Liver (tissue), 9 donors: ENCODE data around the gene PRC1. TPM values are rescaled to one million over a fixed set of nuclear protein-coding genes. Genes with fewer than 3 reads are reported as not detected.

Experiments
- DNase-seq: peaks from one replicate; pipeline ENCODE4 v3.0.0-alpha.2; 2017; ENCODE audit warnings: low spot score
- H3K27ac ChIP-seq, 2 donors: one replicate each; pipeline ENCODE4 v1.7.0; 2013; ENCODE audit warnings: inconsistent platforms in 2 of 2, low read length in 2 of 2, control low read depth in 1 of 2, low read depth in 1 of 2, mild to moderate bottlenecking in 1 of 2
- H3K27me3 ChIP-seq, 4 donors: one replicate each; pipeline versions ENCODE4 v1.6.1 to v1.7.0; 2013; ENCODE audit warnings: low read length in 3 of 4, inconsistent platforms in 1 of 4, mild to moderate bottlenecking in 1 of 4, moderate library complexity in 1 of 4; ENCODE audit not compliant: control insufficient read depth in 4 of 4, insufficient read depth in 4 of 4
- H3K36me3 ChIP-seq, 4 donors: one replicate each; pipeline versions ENCODE4 v1.6.1 to v1.7.0; 2013; ENCODE audit warnings: low read length in 3 of 4, mild to moderate bottlenecking in 3 of 4, low read depth in 1 of 4, moderate library complexity in 1 of 4; ENCODE audit not compliant: control insufficient read depth in 4 of 4, insufficient read depth in 3 of 4
- H3K4me1 ChIP-seq, 4 donors: one replicate each; pipeline versions ENCODE4 v1.6.1 to v1.7.0; 2013; ENCODE audit warnings: low read length in 3 of 4, mild to moderate bottlenecking in 3 of 4, moderate library complexity in 1 of 4; ENCODE audit not compliant: control insufficient read depth in 4 of 4, insufficient read depth in 4 of 4
- H3K4me3 ChIP-seq, 3 donors: one replicate each; pipeline versions ENCODE4 v1.6.1 to v1.7.0; 2013; ENCODE audit warnings: low read length in 3 of 3, control low read depth in 1 of 3, low read depth in 1 of 3, mild to moderate bottlenecking in 1 of 3
- H3K9ac ChIP-seq, 2 donors: one replicate each; pipeline ENCODE4 v1.7.0; 2013; ENCODE audit warnings: low read length in 2 of 2, mild to moderate bottlenecking in 2 of 2, moderate library complexity in 2 of 2, control low read depth in 1 of 2, low read depth in 1 of 2
- H3K9me3 ChIP-seq, 4 donors: one replicate each; pipeline versions ENCODE4 v1.6.1 to v1.7.0; 2013; ENCODE audit warnings: low read length in 3 of 4; ENCODE audit not compliant: control insufficient read depth in 4 of 4
- EGR1 ChIP-seq, 2 donors: IDR thresholded peaks; 2 replicates each; pipeline ENCODE4 v1.6.1; 2016 to 2018; ENCODE audit warnings: antibody characterized with exemption in 2 of 2, low read depth in 2 of 2
- FOXA1 ChIP-seq: IDR thresholded peaks from 2 replicates; pipeline ENCODE4 v1.6.1; 2016; ENCODE audit warnings: antibody characterized with exemption
- FOXA2 ChIP-seq: IDR thresholded peaks from 2 replicates; pipeline ENCODE4 v1.6.1; 2016; ENCODE audit warnings: antibody characterized with exemption
- HNF4A ChIP-seq, 2 donors: conservative IDR thresholded peaks; 2 replicates each; pipeline ENCODE4 v1.6.1; 2016; ENCODE audit warnings: antibody characterized with exemption in 2 of 2, mild to moderate bottlenecking in 2 of 2
- HNF4G ChIP-seq: IDR thresholded peaks from 2 replicates; pipeline ENCODE4 v1.6.1; 2016; ENCODE audit warnings: antibody characterized with exemption
- JUND ChIP-seq, 2 donors: IDR thresholded peaks; 2 replicates each; pipeline ENCODE4 v1.6.1; 2016; ENCODE audit warnings: antibody characterized with exemption in 2 of 2
- NR2F2 ChIP-seq: IDR thresholded peaks from 2 replicates; pipeline ENCODE4 v1.6.1; 2016; ENCODE audit warnings: antibody characterized with exemption
- RAD21 ChIP-seq, 2 donors: IDR thresholded peaks; 2 replicates each; pipeline ENCODE4 v1.6.1; 2016; ENCODE audit warnings: antibody characterized with exemption in 2 of 2, mild to moderate bottlenecking in 2 of 2
- RXRA ChIP-seq, 2 donors: IDR thresholded peaks; 2 replicates each; pipeline ENCODE4 v1.6.1; 2017 to 2018; ENCODE audit warnings: antibody characterized with exemption in 2 of 2, mild to moderate bottlenecking in 1 of 2
- TAF1 ChIP-seq: conservative IDR thresholded peaks from 2 replicates; pipeline ENCODE4 v1.6.1; 2016; ENCODE audit warnings: antibody characterized with exemption, mild to moderate bottlenecking
- YY1 ChIP-seq: IDR thresholded peaks from 2 replicates; pipeline ENCODE4 v1.6.1; 2016; ENCODE audit warnings: antibody characterized with exemption, mild to moderate bottlenecking
- ZBTB33 ChIP-seq: IDR thresholded peaks from 2 replicates; pipeline ENCODE4 v1.6.1; 2016; ENCODE audit warnings: antibody characterized with exemption
- WGBS: extraction: QIAGEN DNeasy Blood & Tissue Kit; methylation state at CpG from one replicate; pipeline ENCODE4 v1.1.7; 2013; 5-methylcytosine and 5-hydroxymethylcytosine counted together
- polyA plus RNA-seq, 2 donors: library from polyadenylated mRNA; stranded (reverse) in 1 of 2; unstranded in 1 of 2; fragments of 200-250 nt in 1 of 2; fragments of >200 nt in 1 of 2; fragmentation: Nextera tagmentation in 1 of 2; extraction: Ambion mirVana in 1 of 2; gene quantifications; one replicate each; pipeline versions ENCODE4 v1.2.1 to v1.2.3, GENCODE V29; 2013 to 2015
- total RNA-seq, 2 donors: library from RNA; depleted of rRNA; stranded (reverse); fragments of >200 nt; gene quantifications; one replicate each; pipeline ENCODE4 v1.2.3, GENCODE V29; 2014
- TF ChIP-seq, protein P1 (sequence below): IDR thresholded peaks from 2 replicates; pipeline ENCODE4 v1.6.1; 2016; ENCODE audit warnings: antibody characterized with exemption, mild to moderate bottlenecking
- TF ChIP-seq, protein P2 (sequence below): IDR thresholded peaks from 2 replicates; pipeline ENCODE4 v1.6.1; 2016; ENCODE audit warnings: antibody characterized with exemption
- TF ChIP-seq, protein P3 (sequence below): fragments of 150-350 bp; IDR thresholded peaks from 2 replicates; pipeline ENCODE4 v1.5.1; 2017; ENCODE audit warnings: improper control_type of control experiment, low read depth, low read length; ENCODE audit not compliant: missing input control
- TF ChIP-seq, protein P4 (sequence below): IDR thresholded peaks from 2 replicates; pipeline ENCODE4 v1.6.1; 2016; ENCODE audit warnings: antibody characterized with exemption
- donor health status: healthy.
- donor health status: healthy.
- donor health status: healthy.
- donor health status: healthy.
- donor health status: healthy.

PRC1 gene
- total and polyA plus RNA-seq, 4 donors: 2.1 to 128 (median 5.6) TPM

DNA sequence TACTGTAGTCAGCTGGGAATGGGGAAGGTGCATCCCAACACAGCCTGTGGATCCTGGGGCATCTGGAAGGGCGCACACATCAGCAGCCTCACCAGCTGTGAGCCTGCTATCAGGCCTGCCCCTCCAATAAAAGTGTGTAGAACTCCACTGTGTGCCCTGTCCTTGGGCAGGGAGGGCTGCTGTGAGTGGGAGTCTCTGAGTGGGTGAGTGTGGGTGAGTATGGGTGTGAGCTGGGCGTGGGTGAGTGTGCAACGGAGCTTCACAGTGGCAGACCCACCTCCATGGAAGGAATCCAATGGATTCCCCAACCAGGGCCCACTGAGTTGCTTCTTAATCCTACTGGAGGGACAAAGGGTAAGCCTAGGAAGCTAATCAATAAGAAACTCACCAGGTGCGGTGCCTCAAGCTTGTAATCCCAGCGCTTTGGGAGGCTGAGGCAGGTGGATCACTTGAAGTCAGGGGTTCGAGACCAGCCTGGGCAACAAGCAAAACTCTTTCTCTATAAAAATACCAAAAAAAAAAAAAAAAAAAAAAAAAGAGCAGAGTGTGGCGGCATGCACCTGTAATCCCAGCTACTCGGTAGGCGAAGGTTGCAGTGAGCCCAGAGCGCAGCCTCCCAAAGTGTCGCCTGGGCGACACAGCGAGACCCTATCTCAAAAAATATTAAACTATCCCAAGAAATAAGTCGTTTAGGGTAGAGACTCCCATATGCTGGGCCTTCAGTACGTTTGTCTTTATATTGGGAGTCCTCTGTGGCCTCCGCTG is 40.2 kb downstream of the PRC1 start (continued):
- TF ChIP-seq, protein P1, sequence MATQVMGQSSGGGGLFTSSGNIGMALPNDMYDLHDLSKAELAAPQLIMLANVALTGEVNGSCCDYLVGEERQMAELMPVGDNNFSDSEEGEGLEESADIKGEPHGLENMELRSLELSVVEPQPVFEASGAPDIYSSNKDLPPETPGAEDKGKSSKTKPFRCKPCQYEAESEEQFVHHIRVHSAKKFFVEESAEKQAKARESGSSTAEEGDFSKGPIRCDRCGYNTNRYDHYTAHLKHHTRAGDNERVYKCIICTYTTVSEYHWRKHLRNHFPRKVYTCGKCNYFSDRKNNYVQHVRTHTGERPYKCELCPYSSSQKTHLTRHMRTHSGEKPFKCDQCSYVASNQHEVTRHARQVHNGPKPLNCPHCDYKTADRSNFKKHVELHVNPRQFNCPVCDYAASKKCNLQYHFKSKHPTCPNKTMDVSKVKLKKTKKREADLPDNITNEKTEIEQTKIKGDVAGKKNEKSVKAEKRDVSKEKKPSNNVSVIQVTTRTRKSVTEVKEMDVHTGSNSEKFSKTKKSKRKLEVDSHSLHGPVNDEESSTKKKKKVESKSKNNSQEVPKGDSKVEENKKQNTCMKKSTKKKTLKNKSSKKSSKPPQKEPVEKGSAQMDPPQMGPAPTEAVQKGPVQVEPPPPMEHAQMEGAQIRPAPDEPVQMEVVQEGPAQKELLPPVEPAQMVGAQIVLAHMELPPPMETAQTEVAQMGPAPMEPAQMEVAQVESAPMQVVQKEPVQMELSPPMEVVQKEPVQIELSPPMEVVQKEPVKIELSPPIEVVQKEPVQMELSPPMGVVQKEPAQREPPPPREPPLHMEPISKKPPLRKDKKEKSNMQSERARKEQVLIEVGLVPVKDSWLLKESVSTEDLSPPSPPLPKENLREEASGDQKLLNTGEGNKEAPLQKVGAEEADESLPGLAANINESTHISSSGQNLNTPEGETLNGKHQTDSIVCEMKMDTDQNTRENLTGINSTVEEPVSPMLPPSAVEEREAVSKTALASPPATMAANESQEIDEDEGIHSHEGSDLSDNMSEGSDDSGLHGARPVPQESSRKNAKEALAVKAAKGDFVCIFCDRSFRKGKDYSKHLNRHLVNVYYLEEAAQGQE: no peak
- TF ChIP-seq FOXA2: no peak

GRCh38 chr15:90952901-90953677 is 41.2 kb downstream of the PRC1 start:
- Histone ChIP-seq H3K36me3 (peaks cover 12 to 49% (median 17%) of the 10 kb centered on the region in 4 donors), H3K9ac (no peak overlapping the region), H3K4me1 (peaks cover 7 to 22% (median 16%) of the 10 kb centered on the region in 4 donors), H3K27ac (no peak overlapping the region), H3K9me3 (no peaks in the 10 kb centered on the region), H3K27me3 (no peaks in the 10 kb centered on the region), H3K4me3 (no peak overlapping the region)
- TF ChIP-seq EGR1 (IDR thresholded peaks at IDR 0.05; ENCODE audit: low read depth in 2 of 2) (no peak), RXRA (IDR thresholded peaks at IDR 0.05) (no peak), FOXA1 (no peak), HNF4G (no peak), YY1 (no peak), HNF4A (conservative IDR thresholded peaks at IDR 0.05) (no peak)
- 97% methylated on average over 14 of the region's 14 CpGs for WGBS
- no peak for DNase-seq

GRCh38 chr15:90950676-90951075 is 43.7 kb downstream of the PRC1 start:
- Histone ChIP-seq H3K36me3 (peaks cover 16 to 67% (median 24%) of the 10 kb centered on the region in 4 donors), H3K9ac (no peak overlapping the region), H3K9me3 (no peaks in the 10 kb centered on the region), H3K4me3 (no peak overlapping the region), H3K27me3 (no peaks in the 10 kb centered on the region), H3K27ac (no peak overlapping the region), H3K4me1 (peaks cover 0 to 10% (median 7%) of the 10 kb centered on the region in 4 donors)
- DNase-seq: no peak
- 96% methylated on average over 6 of the region's 6 CpGs for WGBS
- no peak for TF ChIP-seq ZBTB33
- no peak for TF ChIP-seq JUND (IDR thresholded peaks at IDR 0.05)
- no peak for TF ChIP-seq RXRA (IDR thresholded peaks at IDR 0.05)
- no peak for TF ChIP-seq HNF4G
- TF ChIP-seq EGR1 (IDR thresholded peaks at IDR 0.05; ENCODE audit: low read depth in 2 of 2): no peak
- TF ChIP-seq, protein P1: no peak
- no peak for TF ChIP-seq NR2F2
- TF ChIP-seq TAF1: no peak
- TF ChIP-seq HNF4A (conservative IDR thresholded peaks at IDR 0.05): no peak
- TF ChIP-seq RAD21 (IDR thresholded peaks at IDR 0.05): no peak
- TF ChIP-seq, protein P2, sequence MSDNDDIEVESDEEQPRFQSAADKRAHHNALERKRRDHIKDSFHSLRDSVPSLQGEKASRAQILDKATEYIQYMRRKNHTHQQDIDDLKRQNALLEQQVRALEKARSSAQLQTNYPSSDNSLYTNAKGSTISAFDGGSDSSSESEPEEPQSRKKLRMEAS: no peak
- TF ChIP-seq, protein P3, sequence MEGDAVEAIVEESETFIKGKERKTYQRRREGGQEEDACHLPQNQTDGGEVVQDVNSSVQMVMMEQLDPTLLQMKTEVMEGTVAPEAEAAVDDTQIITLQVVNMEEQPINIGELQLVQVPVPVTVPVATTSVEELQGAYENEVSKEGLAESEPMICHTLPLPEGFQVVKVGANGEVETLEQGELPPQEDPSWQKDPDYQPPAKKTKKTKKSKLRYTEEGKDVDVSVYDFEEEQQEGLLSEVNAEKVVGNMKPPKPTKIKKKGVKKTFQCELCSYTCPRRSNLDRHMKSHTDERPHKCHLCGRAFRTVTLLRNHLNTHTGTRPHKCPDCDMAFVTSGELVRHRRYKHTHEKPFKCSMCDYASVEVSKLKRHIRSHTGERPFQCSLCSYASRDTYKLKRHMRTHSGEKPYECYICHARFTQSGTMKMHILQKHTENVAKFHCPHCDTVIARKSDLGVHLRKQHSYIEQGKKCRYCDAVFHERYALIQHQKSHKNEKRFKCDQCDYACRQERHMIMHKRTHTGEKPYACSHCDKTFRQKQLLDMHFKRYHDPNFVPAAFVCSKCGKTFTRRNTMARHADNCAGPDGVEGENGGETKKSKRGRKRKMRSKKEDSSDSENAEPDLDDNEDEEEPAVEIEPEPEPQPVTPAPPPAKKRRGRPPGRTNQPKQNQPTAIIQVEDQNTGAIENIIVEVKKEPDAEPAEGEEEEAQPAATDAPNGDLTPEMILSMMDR: no peak
- TF ChIP-seq, protein P4, sequence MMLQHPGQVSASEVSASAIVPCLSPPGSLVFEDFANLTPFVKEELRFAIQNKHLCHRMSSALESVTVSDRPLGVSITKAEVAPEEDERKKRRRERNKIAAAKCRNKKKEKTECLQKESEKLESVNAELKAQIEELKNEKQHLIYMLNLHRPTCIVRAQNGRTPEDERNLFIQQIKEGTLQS: no peak
